ENCODE results near the gene TMED10.

The TMED10 gene

DNA sequence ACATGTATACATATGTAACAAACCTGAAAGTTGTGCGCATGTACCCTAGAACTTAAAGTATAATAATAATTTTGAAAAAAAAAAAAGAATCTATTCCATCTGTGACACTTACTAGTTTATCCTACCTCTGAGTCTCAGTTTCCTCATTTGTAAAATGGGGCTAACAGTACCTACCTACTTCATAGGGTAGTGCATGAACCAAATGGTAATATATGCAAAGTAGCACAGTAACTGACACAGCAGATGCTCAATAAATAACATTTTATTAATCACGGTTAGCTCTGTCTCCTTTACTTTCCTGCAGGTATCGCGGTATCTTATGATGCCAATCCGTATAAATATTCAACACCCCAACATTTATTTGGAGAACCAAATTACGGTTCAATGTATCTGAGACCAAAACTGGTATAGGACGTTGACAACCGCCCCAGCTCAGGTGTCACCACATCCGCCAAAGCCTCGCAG, 703 bp downstream of the TMED10 start:
- WGBS (ENCODE audit: extremely low coverage, insufficient coverage, low lambda C conversion rate): no CpG with 5 or more reads among the region's 10 CpGs
- Histone ChIP-seq H3K27me3 (ENCODE audit: insufficient read depth, low read length, poor library complexity) (no peaks in the 10 kb centered on the region), H3K4me3 (ENCODE audit: low read length) (peak overlapping the region; percentile 94), H3K4ac (ENCODE audit: low read depth, low read length) (no peak overlapping the region), H2BK120ac (ENCODE audit: low read depth, low read length) (no peak overlapping the region), H2AK5ac (ENCODE audit: low read length) (no peak overlapping the region), H2BK5ac (ENCODE audit: low read length) (no peak overlapping the region), H4K8ac (ENCODE audit: low read depth, low read length) (no peak overlapping the region), H4K5ac (ENCODE audit: low read length) (no peak overlapping the region), H2BK15ac (replicated peaks; ENCODE audit: low read depth) (no peak overlapping the region), H3K18ac (ENCODE audit: low read length) (no peak overlapping the region), H3K27ac (ENCODE audit: low read depth, low read length) (no peak overlapping the region), H3K36me3 (ENCODE audit: control insufficient read depth, insufficient read depth, low read length) (no peaks in the 10 kb centered on the region), H3K56ac (ENCODE audit: low read length) (peak overlapping the region; percentile 97), H3K4me2 (ENCODE audit: low read length) (peak overlapping the region; percentile 20), H3K79me2 (ENCODE audit: control insufficient read depth, insufficient read depth, low read length) (peaks cover 50% of the 10 kb centered on the region), H3K23ac (ENCODE audit: low read length) (no peak overlapping the region), H3K9ac (ENCODE audit: low read length) (peak overlapping the region; percentile 95), H3K4me1 (ENCODE audit: control insufficient read depth, low read depth, low read length) (no peaks in the 10 kb centered on the region), H3K79me1 (ENCODE audit: low read length) (peaks cover 10% of the 10 kb centered on the region)
- DNase-seq: no peak

DNA sequence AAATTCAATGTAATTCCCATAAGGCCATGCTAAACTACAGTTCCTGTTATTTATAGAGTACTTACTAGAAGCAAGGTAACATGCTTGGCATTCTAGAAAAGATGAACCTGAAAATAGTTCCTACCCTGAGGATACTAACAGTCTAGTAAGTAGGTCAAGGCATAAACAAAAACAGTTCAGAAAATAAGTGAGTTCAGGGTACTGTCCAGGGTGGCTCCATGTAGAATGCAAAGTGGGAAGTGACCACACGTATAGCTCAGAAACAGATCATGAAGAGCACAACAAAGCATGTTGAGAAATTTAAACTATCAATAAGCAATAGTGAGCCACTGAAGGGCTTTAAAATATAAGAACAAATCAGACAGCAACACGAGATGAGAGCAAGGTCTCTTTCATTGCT, 2.3 kb downstream of the TMED10 start:
- Histone ChIP-seq H3K18ac (ENCODE audit: low read length) (no peak overlapping the region), H2BK5ac (ENCODE audit: low read length) (no peak overlapping the region), H2AK5ac (ENCODE audit: low read length) (no peak overlapping the region), H2BK120ac (ENCODE audit: low read depth, low read length) (no peak overlapping the region), H3K4me3 (ENCODE audit: low read length) (no peak overlapping the region), H3K79me2 (ENCODE audit: control insufficient read depth, insufficient read depth, low read length) (peaks cover 62% of the 10 kb centered on the region), H3K56ac (ENCODE audit: low read length) (no peak overlapping the region), H3K27ac (ENCODE audit: low read depth, low read length) (no peak overlapping the region), H3K79me1 (ENCODE audit: low read length) (peaks cover 12% of the 10 kb centered on the region), H3K23ac (ENCODE audit: low read length) (no peak overlapping the region), H3K36me3 (ENCODE audit: control insufficient read depth, insufficient read depth, low read length) (no peaks in the 10 kb centered on the region), H3K9ac (ENCODE audit: low read length) (no peak overlapping the region), H4K5ac (ENCODE audit: low read length) (no peak overlapping the region), H3K27me3 (ENCODE audit: insufficient read depth, low read length, poor library complexity) (no peaks in the 10 kb centered on the region), H3K4me1 (ENCODE audit: control insufficient read depth, low read depth, low read length) (no peaks in the 10 kb centered on the region), H4K8ac (ENCODE audit: low read depth, low read length) (no peak overlapping the region), H3K4me2 (ENCODE audit: low read length) (no peak overlapping the region), H2BK15ac (replicated peaks; ENCODE audit: low read depth) (no peak overlapping the region), H3K4ac (ENCODE audit: low read depth, low read length) (no peak overlapping the region)
- no CpG with 5 or more reads among the region's 2 CpGs for WGBS (ENCODE audit: extremely low coverage, insufficient coverage, low lambda C conversion rate)
- no peak for DNase-seq

DNA sequence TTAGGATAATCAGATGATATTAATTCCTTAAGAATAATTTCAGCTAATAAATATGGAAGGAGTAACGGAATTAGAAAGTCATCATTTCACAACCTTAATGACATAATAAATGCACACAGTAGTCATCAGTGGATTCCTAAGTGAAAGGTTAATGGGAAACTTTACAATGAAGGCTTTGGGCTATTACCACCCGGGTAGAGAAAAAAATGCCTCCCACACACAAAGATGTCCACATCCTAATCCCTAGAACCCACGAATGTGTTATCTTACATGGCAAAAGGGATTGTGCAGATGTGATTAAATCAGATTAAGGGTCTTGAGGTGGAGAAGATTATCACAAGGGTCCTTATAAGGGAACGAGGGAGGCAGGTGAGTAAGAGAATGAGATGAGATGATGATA, 5.6 kb downstream of the TMED10 start:
- WGBS (ENCODE audit: extremely low coverage, insufficient coverage, low lambda C conversion rate): no CpG with 5 or more reads among the region's 4 CpGs

DNA sequence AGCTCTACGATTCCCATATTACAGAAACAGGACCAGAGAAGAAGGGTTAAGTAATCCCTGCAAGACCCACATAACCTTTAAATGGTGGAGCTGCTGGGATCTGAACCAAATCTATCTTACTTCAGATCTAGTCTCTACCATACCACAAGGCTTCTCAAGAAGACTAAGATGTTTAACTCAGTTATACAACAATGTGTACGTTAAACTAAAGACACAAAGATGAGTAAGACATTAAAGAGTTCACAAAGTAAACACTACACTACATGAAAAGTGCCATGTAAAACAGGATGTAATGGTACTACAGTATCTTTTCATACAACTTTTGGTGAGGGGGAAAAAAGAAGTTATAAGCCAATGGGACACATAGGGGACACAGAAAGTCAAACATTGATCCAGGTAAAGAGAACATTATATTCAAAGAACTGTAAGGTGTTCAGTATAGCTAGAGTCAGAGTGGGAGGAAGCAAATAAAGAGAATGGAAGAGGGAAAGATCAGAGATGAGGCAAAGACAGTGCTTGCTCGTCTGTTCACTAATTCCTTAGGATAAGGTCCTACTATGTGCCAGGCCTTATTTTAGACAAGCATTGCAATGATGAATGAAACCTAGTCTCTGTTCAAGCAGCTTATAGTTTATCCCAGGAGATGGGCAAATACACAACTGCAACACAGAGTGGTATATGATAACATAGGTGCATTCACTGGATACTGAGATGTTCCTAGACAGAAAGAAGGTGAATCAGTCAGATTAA, 7.7 kb downstream of the TMED10 start:
- Histone ChIP-seq H3K27me3 (ENCODE audit: insufficient read depth, low read length, poor library complexity) (no peaks in the 10 kb centered on the region), H3K23ac (ENCODE audit: low read length) (no peak overlapping the region)
- no CpG with 5 or more reads among the region's 3 CpGs for WGBS (ENCODE audit: extremely low coverage, insufficient coverage, low lambda C conversion rate)

More for the DNA sequence above, 5.6 kb downstream of the TMED10 start:
- no peak overlapping the region for H4K8ac ChIP-seq (ENCODE audit: low read depth, low read length)
- no peak overlapping the region for H3K56ac ChIP-seq (ENCODE audit: low read length)
- peaks cover 17% of the 10 kb centered on the region for H3K79me1 ChIP-seq (ENCODE audit: low read length)
- no peaks in the 10 kb centered on the region for H3K4me1 ChIP-seq (ENCODE audit: control insufficient read depth, low read depth, low read length)
- H3K79me2 ChIP-seq (ENCODE audit: control insufficient read depth, insufficient read depth, low read length): peaks cover 81% of the 10 kb centered on the region
- H3K27me3 ChIP-seq (ENCODE audit: insufficient read depth, low read length, poor library complexity): no peaks in the 10 kb centered on the region
- no peak for DNase-seq
- H3K27ac ChIP-seq (ENCODE audit: low read depth, low read length): no peak overlapping the region
- no peak overlapping the region for H2AK5ac ChIP-seq (ENCODE audit: low read length)
- H4K5ac ChIP-seq (ENCODE audit: low read length): no peak overlapping the region
- no peak overlapping the region for H2BK120ac ChIP-seq (ENCODE audit: low read depth, low read length)
- no peaks in the 10 kb centered on the region for H3K36me3 ChIP-seq (ENCODE audit: control insufficient read depth, insufficient read depth, low read length)
- H3K9ac ChIP-seq (ENCODE audit: low read length): no peak overlapping the region
- no peak overlapping the region for H2BK15ac ChIP-seq (replicated peaks; ENCODE audit: low read depth)
- H3K4me3 ChIP-seq (ENCODE audit: low read length): no peak overlapping the region
- H3K4ac ChIP-seq (ENCODE audit: low read depth, low read length): no peak overlapping the region
- no peak overlapping the region for H3K18ac ChIP-seq (ENCODE audit: low read length)
- H2BK5ac ChIP-seq (ENCODE audit: low read length): no peak overlapping the region
- no peak overlapping the region for H3K23ac ChIP-seq (ENCODE audit: low read length)
- H3K4me2 ChIP-seq (ENCODE audit: low read length): no peak overlapping the region

DNA sequence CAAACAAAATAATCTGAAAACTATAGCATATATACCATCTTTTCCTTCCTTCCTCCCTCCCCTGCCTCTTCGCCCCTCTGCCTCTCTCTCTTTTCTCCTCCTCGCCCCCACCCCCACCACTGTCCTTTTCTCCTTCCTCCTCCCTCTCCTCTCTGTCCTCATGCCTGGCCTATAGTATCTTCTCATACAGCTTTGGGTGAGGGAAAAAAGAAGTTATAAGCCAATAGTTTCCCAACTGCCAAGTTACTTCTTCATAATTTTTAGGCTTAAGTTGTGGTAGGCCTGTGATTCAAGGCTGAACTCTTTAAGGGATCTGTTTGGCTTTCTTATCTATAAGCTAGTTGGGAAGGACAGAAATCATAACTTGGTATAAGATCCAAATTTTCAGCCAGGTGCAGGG, 9.1 kb downstream of the TMED10 start:
- Histone ChIP-seq H3K56ac (ENCODE audit: low read length) (no peak overlapping the region), H2AK5ac (ENCODE audit: low read length) (no peak overlapping the region), H3K79me2 (ENCODE audit: control insufficient read depth, insufficient read depth, low read length) (peaks cover 69% of the 10 kb centered on the region), H3K18ac (ENCODE audit: low read length) (no peak overlapping the region), H3K4me3 (ENCODE audit: low read length) (no peak overlapping the region), H4K5ac (ENCODE audit: low read length) (no peak overlapping the region), H3K9ac (ENCODE audit: low read length) (no peak overlapping the region), H3K4ac (ENCODE audit: low read depth, low read length) (no peak overlapping the region), H3K27ac (ENCODE audit: low read depth, low read length) (no peak overlapping the region), H3K4me1 (ENCODE audit: control insufficient read depth, low read depth, low read length) (no peaks in the 10 kb centered on the region), H3K27me3 (ENCODE audit: insufficient read depth, low read length, poor library complexity) (no peaks in the 10 kb centered on the region), H3K23ac (ENCODE audit: low read length) (no peak overlapping the region), H2BK15ac (replicated peaks; ENCODE audit: low read depth) (no peak overlapping the region), H2BK120ac (ENCODE audit: low read depth, low read length) (no peak overlapping the region), H2BK5ac (ENCODE audit: low read length) (no peak overlapping the region), H3K4me2 (ENCODE audit: low read length) (no peak overlapping the region), H3K36me3 (ENCODE audit: control insufficient read depth, insufficient read depth, low read length) (no peaks in the 10 kb centered on the region), H3K79me1 (ENCODE audit: low read length) (peaks cover 17% of the 10 kb centered on the region), H4K8ac (ENCODE audit: low read depth, low read length) (no peak overlapping the region)
- no CpG with 5 or more reads among the region's 2 CpGs for WGBS (ENCODE audit: extremely low coverage, insufficient coverage, low lambda C conversion rate)
- DNase-seq: no peak

More for the DNA sequence above, 7.7 kb downstream of the TMED10 start:
- no peak for DNase-seq
- Histone ChIP-seq H2BK120ac (ENCODE audit: low read depth, low read length) (no peak overlapping the region), H3K4me1 (ENCODE audit: control insufficient read depth, low read depth, low read length) (no peaks in the 10 kb centered on the region), H3K79me2 (ENCODE audit: control insufficient read depth, insufficient read depth, low read length) (peaks cover 75% of the 10 kb centered on the region), H2AK5ac (ENCODE audit: low read length) (no peak overlapping the region), H2BK15ac (replicated peaks; ENCODE audit: low read depth) (no peak overlapping the region), H3K18ac (ENCODE audit: low read length) (no peak overlapping the region), H3K56ac (ENCODE audit: low read length) (no peak overlapping the region), H2BK5ac (ENCODE audit: low read length) (no peak overlapping the region), H3K4ac (ENCODE audit: low read depth, low read length) (no peak overlapping the region), H4K8ac (ENCODE audit: low read depth, low read length) (no peak overlapping the region), H3K36me3 (ENCODE audit: control insufficient read depth, insufficient read depth, low read length) (no peaks in the 10 kb centered on the region), H3K4me2 (ENCODE audit: low read length) (no peak overlapping the region), H3K4me3 (ENCODE audit: low read length) (no peak overlapping the region), H3K27ac (ENCODE audit: low read depth, low read length) (no peak overlapping the region), H3K9ac (ENCODE audit: low read length) (no peak overlapping the region), H3K79me1 (ENCODE audit: low read length) (peaks cover 17% of the 10 kb centered on the region), H4K5ac (ENCODE audit: low read length) (no peak overlapping the region)
